K562 (cell line): ENCODE results near the gene TOMM22. TPM values are rescaled to one million over a fixed set of nuclear protein-coding genes. Genes with fewer than 3 reads are reported as not detected.

Experiments
- BACH1 ChIP-seq: fragments of 200-800 bp; sonication (Bioruptor generic); IDR thresholded peaks from 2 replicates; pipeline ENCODE4 v1.6.1; 2016; ENCODE audit warnings: missing genetic modification characterization, missing compliant biosample characterization
- FIP1L1 ChIP-seq: fragments of 200-400 bp; formaldehyde crosslinking; IDR thresholded peaks from 2 replicates; pipeline ENCODE4 v1.6.1; 2018; ENCODE audit warnings: mild to moderate bottlenecking, low read depth, low read length; ENCODE audit not compliant: poor library complexity, severe bottlenecking
- GTF2A2 ChIP-seq: IDR thresholded peaks from 2 replicates; pipeline ENCODE4 v1.6.1; 2016; ENCODE audit warnings: mild to moderate bottlenecking, missing genetic modification characterization, missing compliant biosample characterization
- HDAC1 ChIP-seq, 2 experiments: fragments of 450-650 bp; IDR thresholded peaks; 2 replicates each; pipeline ENCODE4 v1.6.1; 2016 to 2017; ENCODE audit warnings: inconsistent platforms in 1 of 2, mild to moderate bottlenecking in 1 of 2, moderate library complexity in 1 of 2
- NR2C1 ChIP-seq, 2 experiments: fragments of 450-650 bp; IDR thresholded peaks; 2 replicates each; pipeline ENCODE4 v1.6.1; 2017; ENCODE audit warnings: mild to moderate bottlenecking in 2 of 2, antibody characterized with exemption in 1 of 2, inconsistent platforms in 1 of 2, missing compliant biosample characterization in 1 of 2, missing genetic modification characterization in 1 of 2
- NR4A1 ChIP-seq, 2 experiments: fragments of 250-450 bp in 1 of 2; fragments of 450-650 bp in 1 of 2; sonication (Bioruptor Pico) in 1 of 2; IDR thresholded peaks; 2 replicates each; pipeline versions ENCODE4 v1.4.0 to v1.6.1; 2016 to 2020; ENCODE audit warnings: mild to moderate bottlenecking in 2 of 2, missing compliant biosample characterization in 1 of 2, missing genetic modification characterization in 1 of 2, moderate library complexity in 1 of 2
- PHF20 ChIP-seq: fragments of 450-650 bp; IDR thresholded peaks from 2 replicates; pipeline ENCODE4 v1.6.1; 2018; ENCODE audit not compliant: partially characterized antibody
- PRPF4 ChIP-seq: fragments of 200-400 bp; formaldehyde crosslinking; IDR thresholded peaks from one replicate; pipeline ENCODE4 v1.6.1; 2017; ENCODE audit warnings: low read length, low read depth, mild to moderate bottlenecking; ENCODE audit not compliant: insufficient read depth, poor library complexity, severe bottlenecking
- RAD21 ChIP-seq, 2 experiments: fragments of 250-450 bp in 1 of 2; fragments of 450-650 bp in 1 of 2; sonication (Bioruptor Pico) in 1 of 2; formaldehyde crosslinking in 1 of 2; IDR thresholded peaks in 1 of 2; conservative IDR thresholded peaks in 1 of 2; 2 replicates each; pipeline versions ENCODE4 v1.4.0 to v1.8.0; 2020 to 2022; ENCODE audit warnings: mild to moderate bottlenecking in 2 of 2, moderate library complexity in 1 of 2
- SMARCA4 ChIP-seq: fragments of 450-650 bp; IDR thresholded peaks from 2 replicates; pipeline ENCODE4 v1.6.1; 2016
- ZBTB40 ChIP-seq, 2 experiments: fragments of 450-650 bp in 1 of 2; sonication (generic) in 1 of 2; formaldehyde crosslinking in 1 of 2; IDR thresholded peaks; 2 replicates each; pipeline versions ENCODE4 v1.7.1 to v1.9.0; 2016 to 2022; ENCODE audit warnings: inconsistent platforms in 1 of 2, mild to moderate bottlenecking in 1 of 2, missing genetic modification reagents in 1 of 2
- ZFX ChIP-seq: sonication (generic); formaldehyde crosslinking; IDR thresholded peaks from 2 replicates; pipeline ENCODE4 v1.8.0; 2022; ENCODE audit warnings: mild to moderate bottlenecking, missing genetic modification reagents, moderate library complexity
- ZNF274 ChIP-seq: IDR thresholded peaks from 2 replicates; pipeline ENCODE4 v1.6.1; 2011; ENCODE audit warnings: low read depth, mild to moderate bottlenecking, low read length, moderate library complexity, borderline replicate concordance
- ZNF583 ChIP-seq: fragments of 250-450 bp; sonication (Bioruptor Pico); IDR thresholded peaks from 2 replicates; pipeline ENCODE4 v1.4.0; 2020
- polyA plus RNA-seq, 8 experiments: library from polyadenylated mRNA; depleted of rRNA in 4 of 8; stranded (reverse) in 5 of 8; unstranded in 3 of 8; fragments of >200 nt; fragmentation: Nextera tagmentation in 2 of 8; fragmentation: Illumina TruSeq in 1 of 8; extraction: Ambion mirVana in 2 of 8; extraction: Trizol in 1 of 8; gene quantifications; 2 replicates each; pipeline versions ENCODE4 v1.2.1 to v1.2.3, GENCODE V29; 2011 to 2014; ENCODE audit warnings: inconsistent platforms in 1 of 8, missing spikeins in 1 of 8
- total RNA-seq, 7 experiments: library from RNA; depleted of rRNA in 6 of 7; stranded (reverse); fragments of >200 nt in 6 of 7; fragmentation: Illumina TruSeq in 2 of 7; extraction: Trizol in 2 of 7; gene quantifications; 2 replicates each; pipeline versions ENCODE4 v1.2.1 to v1.2.3, GENCODE V29; 2011 to 2021; ENCODE audit warnings: low replicate concordance in 1 of 7
- TF ChIP-seq, protein P1 (sequence below), 2 experiments: IDR thresholded peaks; 2 replicates each; pipeline ENCODE4 v1.6.1; 2012; ENCODE audit warnings: improper control_type of control experiment in 2 of 2, low read depth in 2 of 2, low read length in 2 of 2, borderline replicate concordance in 1 of 2

Gene TOMM22
- total and polyA plus RNA-seq, 9 of the 15 experiments (the other 6 are each of a cell fraction or from before 2014, with no cell fraction given) = 25.8 to 108 (median 73.8) TPM

DNA sequence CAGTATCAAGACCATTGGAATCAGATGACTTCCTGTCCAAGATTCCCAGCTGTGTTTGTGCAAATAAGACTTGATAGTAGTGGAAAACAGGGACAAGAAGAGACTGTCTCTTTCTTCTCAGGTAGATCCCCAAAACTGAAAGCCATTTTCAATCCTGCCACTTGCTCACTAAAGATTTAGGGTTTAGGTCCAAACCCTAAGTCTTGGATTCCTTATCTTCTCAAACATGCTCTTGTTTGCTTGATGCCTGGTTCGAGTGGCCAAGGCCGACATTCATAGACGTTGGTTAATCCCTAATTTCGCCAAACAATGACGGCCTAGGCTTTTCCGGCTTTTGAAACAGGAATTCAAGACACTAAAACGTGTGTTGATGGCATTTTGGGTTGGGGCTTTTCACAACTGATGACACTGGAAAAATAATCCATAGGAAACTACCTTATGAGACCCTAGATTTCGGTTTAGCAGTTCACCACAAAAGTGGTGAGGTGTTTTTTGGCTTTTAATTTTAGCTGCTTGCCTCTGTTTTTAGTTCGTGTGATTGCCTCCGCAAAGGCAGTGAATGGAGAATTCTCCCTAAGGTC, 23.0 kb downstream of the TOMM22 start (continued):
- peak; percentile 43; the same call in 1 of the 2 replicates for TF ChIP-seq ZBTB40 (IDR thresholded peaks at IDR 0.05)
- no peak for TF ChIP-seq ZBTB40 (CRISPR knock-in tag; IDR thresholded peaks at IDR 0.05)
- 0 out of 4 replicates have a peak, but pooled peaks of 1 of the 2 experiments have one; percentile 2 for TF ChIP-seq RAD21 (CRISPR knock-in tag; conservative IDR thresholded peaks at IDR 0.05 in 1 of 2, IDR thresholded peaks at IDR 0.05 in 1 of 2)
- TF ChIP-seq SMARCA4 = peak; percentile 37; the same call in 1 of the 2 replicates
- TF ChIP-seq ZFX (CRISPR knock-in tag) = peak; percentile 45; the same call in 1 of the 2 replicates
- no peak for TF ChIP-seq HDAC1 (IDR thresholded peaks at IDR 0.05)
- TF ChIP-seq PRPF4 = no peak
- peak; percentile 49; the same call in 1 of the 2 replicates for TF ChIP-seq BACH1 (tag)
- no peak for TF ChIP-seq ZNF583
- peak; percentile 9 for TF ChIP-seq PHF20
- no peak for TF ChIP-seq NR4A1 (CRISPR knock-in tag; IDR thresholded peaks at IDR 0.05)
- TF ChIP-seq NR4A1 (tag; IDR thresholded peaks at IDR 0.05) = peak; percentile 71; the same call in 1 of the 2 replicates
- no peak for TF ChIP-seq ZNF274
- TF ChIP-seq NR2C1 (IDR thresholded peaks at IDR 0.05) = no peak
- no peak for TF ChIP-seq NR2C1 (tag; IDR thresholded peaks at IDR 0.05)
- TF ChIP-seq, protein P1, sequence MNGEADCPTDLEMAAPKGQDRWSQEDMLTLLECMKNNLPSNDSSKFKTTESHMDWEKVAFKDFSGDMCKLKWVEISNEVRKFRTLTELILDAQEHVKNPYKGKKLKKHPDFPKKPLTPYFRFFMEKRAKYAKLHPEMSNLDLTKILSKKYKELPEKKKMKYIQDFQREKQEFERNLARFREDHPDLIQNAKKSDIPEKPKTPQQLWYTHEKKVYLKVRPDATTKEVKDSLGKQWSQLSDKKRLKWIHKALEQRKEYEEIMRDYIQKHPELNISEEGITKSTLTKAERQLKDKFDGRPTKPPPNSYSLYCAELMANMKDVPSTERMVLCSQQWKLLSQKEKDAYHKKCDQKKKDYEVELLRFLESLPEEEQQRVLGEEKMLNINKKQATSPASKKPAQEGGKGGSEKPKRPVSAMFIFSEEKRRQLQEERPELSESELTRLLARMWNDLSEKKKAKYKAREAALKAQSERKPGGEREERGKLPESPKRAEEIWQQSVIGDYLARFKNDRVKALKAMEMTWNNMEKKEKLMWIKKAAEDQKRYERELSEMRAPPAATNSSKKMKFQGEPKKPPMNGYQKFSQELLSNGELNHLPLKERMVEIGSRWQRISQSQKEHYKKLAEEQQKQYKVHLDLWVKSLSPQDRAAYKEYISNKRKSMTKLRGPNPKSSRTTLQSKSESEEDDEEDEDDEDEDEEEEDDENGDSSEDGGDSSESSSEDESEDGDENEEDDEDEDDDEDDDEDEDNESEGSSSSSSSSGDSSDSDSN (IDR thresholded peaks at IDR 0.05; ENCODE audit: borderline replicate concordance in 1 of 2, low read depth in 2 of 2, low read length in 2 of 2) = 0 out of 4 replicates have a peak, but pooled peaks of 1 of the 2 experiments have one; percentile 1
- TF ChIP-seq GTF2A2 = 0 out of 2 replicates have a peak, but pooled peaks have one; percentile 28
- TF ChIP-seq FIP1L1 = no peak
